ENCODE results near the gene FOXP1.

The FOXP1 gene

DNA sequence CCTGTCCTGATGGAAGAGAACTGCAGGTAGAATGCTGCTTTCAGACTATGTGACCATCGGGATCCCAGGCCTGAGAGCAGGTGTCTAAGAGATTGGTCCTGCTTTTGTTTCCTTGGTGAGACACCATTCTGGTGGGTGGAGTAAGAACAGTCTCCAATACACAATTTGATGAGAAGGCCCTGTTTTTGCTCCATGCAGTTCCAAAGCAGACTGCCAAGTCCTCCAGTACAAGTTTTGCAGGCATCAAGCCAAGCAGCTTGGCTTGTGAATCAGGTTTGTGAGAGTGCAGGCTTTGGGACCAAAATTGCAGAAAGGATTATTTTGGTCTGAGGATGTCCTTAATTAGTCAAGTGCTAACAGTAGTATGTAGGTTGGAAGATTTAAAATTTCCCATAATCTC, 381.6 kb downstream of the FOXP1 start:
- H3K27me3 ChIP-seq (ENCODE audit: insufficient read depth, low read length), result no peaks in the 10 kb centered on the region
- no CpG with 5 or more reads among the region's 1 CpG for WGBS (ENCODE audit: extremely low coverage, insufficient coverage, insufficient read length)
- no peak overlapping the region for H3K14ac ChIP-seq (ENCODE audit: low read length)

GRCh38 chr3:71197841-71198565, 385.5 kb downstream of the FOXP1 start:
- Histone ChIP-seq H2AK5ac (ENCODE audit: low read length) (no peak overlapping the region), H4K12ac (ENCODE audit: low read depth, low read length) (no peak overlapping the region), H4K91ac (ENCODE audit: low read depth, low read length) (no peak overlapping the region), H3K23ac (ENCODE audit: low read length) (no peak overlapping the region), H3K4me3 (ENCODE audit: low read depth, low read length) (no peak overlapping the region), H3K18ac (ENCODE audit: low read length) (no peak overlapping the region), H4K8ac (ENCODE audit: low read depth, low read length) (no peak overlapping the region), H3K27ac (ENCODE audit: low read depth, low read length) (no peak overlapping the region), H3K9ac (ENCODE audit: low read length) (no peak overlapping the region), H3K4me1 (ENCODE audit: control insufficient read depth in 1 of 2, insufficient read depth in 2 of 2, low read length in 2 of 2) (no peaks in the 10 kb centered on the region), H3K4ac (ENCODE audit: low read depth, low read length) (no peak overlapping the region), H3K4me2 (ENCODE audit: low read length) (no peak overlapping the region), H3K27me3 (ENCODE audit: insufficient read depth, low read length) (no peaks in the 10 kb centered on the region), H2BK12ac (ENCODE audit: low read length) (no peak overlapping the region), H3K9me3 (ENCODE audit: insufficient read depth, low read depth, low read length) (no peaks in the 10 kb centered on the region), H3K79me1 (ENCODE audit: low read length) (no peaks in the 10 kb centered on the region), H2AFZ (ENCODE audit: insufficient read depth, low read length, poor library complexity) (no peak overlapping the region), H2BK5ac (ENCODE audit: low read depth, low read length, poor library complexity) (no peak overlapping the region), H3K79me2 (ENCODE audit: control insufficient read depth, insufficient read depth, low read length, poor library complexity) (no peaks in the 10 kb centered on the region), H2BK120ac (ENCODE audit: insufficient read depth, low read length, poor library complexity) (no peak overlapping the region), H3K36me3 (ENCODE audit: control insufficient read depth in 1 of 2, insufficient read depth in 2 of 2, low read length in 2 of 2) (no peaks in the 10 kb centered on the region), H3K14ac (ENCODE audit: low read length) (no peak overlapping the region)
- no CpG with 5 or more reads among the region's 21 CpGs for WGBS (ENCODE audit: extremely low coverage, insufficient coverage, insufficient read length)
- no peak for DNase-seq

More for the DNA sequence above, 381.6 kb downstream of the FOXP1 start:
- H4K91ac ChIP-seq (ENCODE audit: low read depth, low read length), result no peak overlapping the region
- H3K4ac ChIP-seq (ENCODE audit: low read depth, low read length), result no peak overlapping the region
- DNase-seq, result no peak
- H3K9ac ChIP-seq (ENCODE audit: low read length), result no peak overlapping the region
- H3K27ac ChIP-seq (ENCODE audit: low read depth, low read length), result no peak overlapping the region
- H3K4me3 ChIP-seq (ENCODE audit: low read depth, low read length), result no peak overlapping the region
- no peaks in the 10 kb centered on the region for H3K4me1 ChIP-seq (ENCODE audit: control insufficient read depth in 1 of 2, insufficient read depth in 2 of 2, low read length in 2 of 2)
- H2BK12ac ChIP-seq (ENCODE audit: low read length), result no peak overlapping the region
- H4K8ac ChIP-seq (ENCODE audit: low read depth, low read length), result no peak overlapping the region
- H3K9me3 ChIP-seq (ENCODE audit: insufficient read depth, low read depth, low read length), result peaks cover 2% of the 10 kb centered on the region
- no peaks in the 10 kb centered on the region for H3K79me2 ChIP-seq (ENCODE audit: control insufficient read depth, insufficient read depth, low read length, poor library complexity)
- H3K36me3 ChIP-seq (ENCODE audit: control insufficient read depth in 1 of 2, insufficient read depth in 2 of 2, low read length in 2 of 2), result no peaks in the 10 kb centered on the region
- H3K18ac ChIP-seq (ENCODE audit: low read length), result no peak overlapping the region
- no peak overlapping the region for H2AK5ac ChIP-seq (ENCODE audit: low read length)
- H4K12ac ChIP-seq (ENCODE audit: low read depth, low read length), result no peak overlapping the region
- no peak overlapping the region for H2BK120ac ChIP-seq (ENCODE audit: insufficient read depth, low read length, poor library complexity)
- H3K23ac ChIP-seq (ENCODE audit: low read length), result peak overlapping the region; percentile 6
- H3K4me2 ChIP-seq (ENCODE audit: low read length), result no peak overlapping the region
- H3K79me1 ChIP-seq (ENCODE audit: low read length), result no peaks in the 10 kb centered on the region
- no peak overlapping the region for H2AFZ ChIP-seq (ENCODE audit: insufficient read depth, low read length, poor library complexity)
- no peak overlapping the region for H2BK5ac ChIP-seq (ENCODE audit: low read depth, low read length, poor library complexity)

DNA sequence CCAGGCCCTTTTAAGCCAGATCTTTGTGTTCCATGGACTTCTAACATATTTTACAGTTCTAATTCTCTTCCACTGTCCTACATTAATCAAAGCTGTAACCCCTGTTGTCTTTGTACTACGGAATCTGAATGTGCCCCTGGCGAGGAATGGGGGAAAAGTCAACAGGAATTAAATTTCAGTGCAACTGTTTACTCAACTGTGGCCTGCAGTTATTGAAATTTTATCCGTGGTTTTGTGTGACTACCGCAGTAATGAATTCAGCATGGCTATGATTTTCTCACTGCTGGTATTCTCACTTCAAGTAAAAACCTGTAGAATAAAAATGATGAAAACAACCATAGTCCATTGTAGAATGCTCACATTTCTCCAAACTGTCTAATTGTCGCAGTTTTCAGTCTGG, 388.0 kb downstream of the FOXP1 start:
- H4K8ac ChIP-seq (ENCODE audit: low read depth, low read length), result no peak overlapping the region
- H3K27ac ChIP-seq (ENCODE audit: low read depth, low read length), result no peak overlapping the region
- H4K91ac ChIP-seq (ENCODE audit: low read depth, low read length), result no peak overlapping the region
- no peaks in the 10 kb centered on the region for H3K27me3 ChIP-seq (ENCODE audit: insufficient read depth, low read length)
- H2AK5ac ChIP-seq (ENCODE audit: low read length), result no peak overlapping the region
- DNase-seq, result peak in 1 of 2 donors; percentile 29
- H2AFZ ChIP-seq (ENCODE audit: insufficient read depth, low read length, poor library complexity), result no peak overlapping the region
- no peak overlapping the region for H2BK120ac ChIP-seq (ENCODE audit: insufficient read depth, low read length, poor library complexity)
- H3K18ac ChIP-seq (ENCODE audit: low read length), result no peak overlapping the region
- no peaks in the 10 kb centered on the region for H3K4me1 ChIP-seq (ENCODE audit: control insufficient read depth in 1 of 2, insufficient read depth in 2 of 2, low read length in 2 of 2)
- no peak overlapping the region for H3K23ac ChIP-seq (ENCODE audit: low read length)
- H3K4me2 ChIP-seq (ENCODE audit: low read length), result no peak overlapping the region
- no peak overlapping the region for H2BK12ac ChIP-seq (ENCODE audit: low read length)
- no peaks in the 10 kb centered on the region for H3K79me1 ChIP-seq (ENCODE audit: low read length)
- no peak overlapping the region for H3K9ac ChIP-seq (ENCODE audit: low read length)
- H4K12ac ChIP-seq (ENCODE audit: low read depth, low read length), result no peak overlapping the region
- H3K9me3 ChIP-seq (ENCODE audit: insufficient read depth, low read depth, low read length), result no peaks in the 10 kb centered on the region
- no peak overlapping the region for H2BK5ac ChIP-seq (ENCODE audit: low read depth, low read length, poor library complexity)
- no peak overlapping the region for H3K4me3 ChIP-seq (ENCODE audit: low read depth, low read length)
- no peaks in the 10 kb centered on the region for H3K79me2 ChIP-seq (ENCODE audit: control insufficient read depth, insufficient read depth, low read length, poor library complexity)
- H3K36me3 ChIP-seq (ENCODE audit: control insufficient read depth in 1 of 2, insufficient read depth in 2 of 2, low read length in 2 of 2), result no peaks in the 10 kb centered on the region
- WGBS (ENCODE audit: extremely low coverage, insufficient coverage, insufficient read length), result no CpG with 5 or more reads among the region's 5 CpGs
- H3K14ac ChIP-seq (ENCODE audit: low read length), result no peak overlapping the region
- H3K4ac ChIP-seq (ENCODE audit: low read depth, low read length), result no peak overlapping the region

DNA sequence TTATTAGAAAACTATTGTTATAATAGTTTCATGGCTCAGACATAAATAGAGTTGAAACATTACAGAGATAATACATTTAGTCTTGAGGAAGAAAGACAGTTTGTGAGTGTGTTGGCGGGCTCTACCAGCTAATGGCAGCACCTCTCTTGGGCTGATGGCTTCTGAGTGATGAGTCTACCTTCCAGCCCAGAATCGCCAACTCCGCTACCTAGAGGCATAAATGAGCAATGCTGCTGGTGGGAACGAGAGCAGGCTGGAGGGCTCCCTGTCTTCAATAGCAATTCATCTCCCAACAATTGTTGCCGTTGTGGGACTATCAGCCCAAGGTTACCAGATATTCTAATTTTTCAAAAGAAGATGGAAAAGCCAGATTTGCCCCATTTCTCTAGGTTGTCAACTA, 388.7 kb downstream of the FOXP1 start:
- WGBS (ENCODE audit: extremely low coverage, insufficient coverage, insufficient read length), result no CpG with 5 or more reads among the region's 5 CpGs
- Histone ChIP-seq H2BK12ac (ENCODE audit: low read length) (no peak overlapping the region), H2BK120ac (ENCODE audit: insufficient read depth, low read length, poor library complexity) (no peak overlapping the region), H3K27ac (ENCODE audit: low read depth, low read length) (no peak overlapping the region), H3K36me3 (ENCODE audit: control insufficient read depth in 1 of 2, insufficient read depth in 2 of 2, low read length in 2 of 2) (no peaks in the 10 kb centered on the region), H3K18ac (ENCODE audit: low read length) (no peak overlapping the region), H2AK5ac (ENCODE audit: low read length) (no peak overlapping the region), H3K79me1 (ENCODE audit: low read length) (no peaks in the 10 kb centered on the region), H4K8ac (ENCODE audit: low read depth, low read length) (no peak overlapping the region), H3K79me2 (ENCODE audit: control insufficient read depth, insufficient read depth, low read length, poor library complexity) (no peaks in the 10 kb centered on the region), H3K9me3 (ENCODE audit: insufficient read depth, low read depth, low read length) (no peaks in the 10 kb centered on the region), H3K4me1 (ENCODE audit: control insufficient read depth in 1 of 2, insufficient read depth in 2 of 2, low read length in 2 of 2) (no peaks in the 10 kb centered on the region), H3K4me3 (ENCODE audit: low read depth, low read length) (no peak overlapping the region), H3K4me2 (ENCODE audit: low read length) (no peak overlapping the region), H3K4ac (ENCODE audit: low read depth, low read length) (no peak overlapping the region), H2BK5ac (ENCODE audit: low read depth, low read length, poor library complexity) (no peak overlapping the region), H4K12ac (ENCODE audit: low read depth, low read length) (no peak overlapping the region), H3K27me3 (ENCODE audit: insufficient read depth, low read length) (no peaks in the 10 kb centered on the region), H2AFZ (ENCODE audit: insufficient read depth, low read length, poor library complexity) (no peak overlapping the region), H3K9ac (ENCODE audit: low read length) (no peak overlapping the region), H4K91ac (ENCODE audit: low read depth, low read length) (no peak overlapping the region), H3K14ac (ENCODE audit: low read length) (no peak overlapping the region), H3K23ac (ENCODE audit: low read length) (no peak overlapping the region)
- no peak for DNase-seq

Data from trophoblast cell (in vitro differentiated cells and primary cell).